Glutamatergic neuron (in vitro differentiated cells): ENCODE data around the gene HTR1D. TPM values are rescaled to one million over a fixed set of nuclear protein-coding genes. Genes with fewer than 3 reads are reported as not detected.
"Not testable (repeated sequence)": the region's sequence is repeated elsewhere in the genome, so short reads cannot be mapped to it uniquely, and the experiment has no call there.

Source experiments
- DNase-seq: peaks from one replicate; pipeline ENCODE4 v3.0.0; 2022
- H3K27ac Mint-ChIP-seq: one replicate; pipeline ENCODE4 v1.8.0; 2020; ENCODE audit warnings: mild to moderate bottlenecking, mixed read lengths, inconsistent platforms; ENCODE audit not compliant: unreplicated experiment
- H3K27me3 Mint-ChIP-seq: one replicate; pipeline ENCODE4 v1.8.0; 2020; ENCODE audit warnings: mild to moderate bottlenecking, moderate library complexity, mixed read lengths, inconsistent platforms; ENCODE audit not compliant: unreplicated experiment
- H3K36me3 Mint-ChIP-seq: one replicate; pipeline ENCODE4 v1.8.0; 2020; ENCODE audit warnings: mild to moderate bottlenecking, mixed read lengths, inconsistent platforms; ENCODE audit not compliant: unreplicated experiment
- H3K4me1 Mint-ChIP-seq: one replicate; pipeline ENCODE4 v1.8.0; 2020; ENCODE audit warnings: mild to moderate bottlenecking, low read depth, mixed read lengths, inconsistent platforms; ENCODE audit not compliant: unreplicated experiment
- H3K4me3 Mint-ChIP-seq: one replicate; pipeline ENCODE4 v1.8.0; 2020; ENCODE audit warnings: mild to moderate bottlenecking, mixed read lengths, inconsistent platforms; ENCODE audit not compliant: unreplicated experiment
- H3K9me3 Mint-ChIP-seq: one replicate; pipeline ENCODE4 v1.8.0; 2020; ENCODE audit warnings: mild to moderate bottlenecking, moderate library complexity, mixed read lengths, inconsistent platforms; ENCODE audit not compliant: unreplicated experiment
- CTCF ChIP-seq: fragments of 200-600 bp; sonication (generic); IDR thresholded peaks from one replicate; pipeline ENCODE4 v1.5.0; 2021; ENCODE audit not compliant: partially characterized antibody, unreplicated experiment
- total RNA-seq: library from RNA; stranded (reverse); fragmentation: NEBNext Ultra II Directional; extraction: Animal tissue kit (Norgen Biotek cat#: 25700); gene quantifications from one replicate; pipeline ENCODE4 v1.2.1, GENCODE V29; 2021; ENCODE audit not compliant: unreplicated experiment

Gene HTR1D
- total RNA-seq, 1 donor from 2014 or later = 0.20 TPM

GRCh38 chr1:23194119-23194984 is 22.9 kb downstream of the HTR1D start:
- Mint-ChIP-seq H3K9me3 (peaks cover 4% of the 10 kb centered on the region), H3K4me3 (no peak overlapping the region), H3K36me3 (peaks cover 7% of the 10 kb centered on the region), H3K4me1 (peaks cover 13% of the 10 kb centered on the region), H3K27ac (no peak overlapping the region), H3K27me3 (peaks cover 2% of the 10 kb centered on the region)
- no peak for DNase-seq
- TF ChIP-seq CTCF = no peak

GRCh38 chr1:23193391-23194118 is 23.7 kb downstream of the HTR1D start:
- H3K36me3 Mint-ChIP-seq = peaks cover 7% of the 10 kb centered on the region
- H3K4me1 Mint-ChIP-seq = peaks cover 13% of the 10 kb centered on the region
- H3K4me3 Mint-ChIP-seq = no peak overlapping the region
- DNase-seq = no peak
- TF ChIP-seq CTCF = no peak
- H3K27me3 Mint-ChIP-seq = peaks cover 2% of the 10 kb centered on the region
- H3K9me3 Mint-ChIP-seq = peaks cover 4% of the 10 kb centered on the region
- H3K27ac Mint-ChIP-seq = no peak overlapping the region

GRCh38 chr1:23191199-23191598 is 26.1 kb downstream of the HTR1D start:
- Mint-ChIP-seq H3K27me3 (peaks cover 7% of the 10 kb centered on the region), H3K4me1 (peaks cover 22% of the 10 kb centered on the region), H3K27ac (no peak overlapping the region), H3K9me3 (peaks cover 6% of the 10 kb centered on the region), H3K4me3 (no peak overlapping the region), H3K36me3 (peaks cover 7% of the 10 kb centered on the region)
- TF ChIP-seq CTCF = no peak
- no peak for DNase-seq

- DNase-seq, H3K36me3 Mint-ChIP-seq, H3K27ac Mint-ChIP-seq, H3K4me3 Mint-ChIP-seq, H3K9me3 Mint-ChIP-seq, H3K27me3 Mint-ChIP-seq: not testable (repeated sequence)
- H3K4me1 Mint-ChIP-seq = peaks cover 13% of the 10 kb centered on the region
Measured at GRCh38 chr1:23188936-23189452, 28.3 kb downstream of the HTR1D start.

GRCh38 chr1:23188434-23188884 is 28.8 kb downstream of the HTR1D start:
- peaks cover 6% of the 10 kb centered on the region for H3K9me3 Mint-ChIP-seq
- no peak for TF ChIP-seq CTCF
- H3K27ac Mint-ChIP-seq = no peak overlapping the region
- DNase-seq = no peak
- peaks cover 7% of the 10 kb centered on the region for H3K27me3 Mint-ChIP-seq
- H3K4me1 Mint-ChIP-seq = peaks cover 11% of the 10 kb centered on the region
- H3K36me3 Mint-ChIP-seq = peaks cover 7% of the 10 kb centered on the region
- H3K4me3 Mint-ChIP-seq = no peak overlapping the region
